Activated T-cell treated with anti-CD3 and anti-CD28 coated beads, Interleukin-2, amount 50 U/mL, for 48 hours (primary cell): Measurements from ENCODE around the gene SEC61B.

ENCODE experiments used
- DNase-seq, 2 experiments: peaks; one replicate each; pipeline ENCODE4 v3.0.0-alpha.2; 2020

The SEC61B gene

DNA sequence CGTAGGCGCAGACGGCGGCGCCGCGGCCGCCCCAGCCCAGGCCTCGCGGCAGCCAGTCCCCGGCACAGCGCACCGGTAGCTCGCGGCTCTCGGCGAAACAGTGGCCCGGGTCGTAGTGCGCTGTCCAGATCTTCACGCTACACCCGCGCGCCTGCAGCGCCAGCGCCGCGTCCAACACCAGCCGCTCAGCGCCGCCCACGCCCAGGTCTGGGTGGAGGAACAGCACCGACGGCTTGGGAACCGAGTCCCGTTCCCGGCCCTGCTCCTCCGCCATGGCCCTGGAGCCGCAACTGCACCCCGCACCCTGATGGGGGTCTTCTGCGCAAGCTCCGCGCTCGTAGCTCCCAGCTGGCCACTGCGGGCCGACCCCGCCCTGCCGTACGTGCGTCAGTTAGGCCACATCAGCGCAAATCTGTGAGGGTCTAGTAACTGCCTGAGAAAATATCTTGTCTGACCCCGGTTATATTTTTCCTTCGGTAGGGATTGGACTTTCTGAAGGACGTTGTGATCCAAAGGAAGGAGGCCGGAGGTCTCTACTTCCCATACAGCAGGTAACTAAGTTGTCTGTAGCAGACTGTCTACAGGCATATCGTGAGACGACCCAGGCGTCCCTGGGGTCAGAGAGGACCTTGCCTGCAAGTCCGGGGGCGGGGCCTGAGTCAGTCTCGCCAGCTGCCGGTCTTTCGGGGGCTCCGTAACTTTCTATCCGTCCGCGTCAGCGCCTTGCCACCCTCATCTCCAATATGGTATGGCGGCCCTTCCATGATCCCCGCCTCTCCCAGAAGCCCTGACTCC is at the start of gene SEC61B, which contains the start of gene ALG2:
TSS of gene SEC61B (plus strand) at position 662 of the 795 bp plus-strand sequence. CDS start at position 744, 82 bp downstream.
TSS of gene ALG2 (minus strand) at position 322 of the 795 bp plus-strand sequence. CDS start at position 274, 48 bp downstream.
- DNase-seq = peak; percentile 95 to 96

DNA sequence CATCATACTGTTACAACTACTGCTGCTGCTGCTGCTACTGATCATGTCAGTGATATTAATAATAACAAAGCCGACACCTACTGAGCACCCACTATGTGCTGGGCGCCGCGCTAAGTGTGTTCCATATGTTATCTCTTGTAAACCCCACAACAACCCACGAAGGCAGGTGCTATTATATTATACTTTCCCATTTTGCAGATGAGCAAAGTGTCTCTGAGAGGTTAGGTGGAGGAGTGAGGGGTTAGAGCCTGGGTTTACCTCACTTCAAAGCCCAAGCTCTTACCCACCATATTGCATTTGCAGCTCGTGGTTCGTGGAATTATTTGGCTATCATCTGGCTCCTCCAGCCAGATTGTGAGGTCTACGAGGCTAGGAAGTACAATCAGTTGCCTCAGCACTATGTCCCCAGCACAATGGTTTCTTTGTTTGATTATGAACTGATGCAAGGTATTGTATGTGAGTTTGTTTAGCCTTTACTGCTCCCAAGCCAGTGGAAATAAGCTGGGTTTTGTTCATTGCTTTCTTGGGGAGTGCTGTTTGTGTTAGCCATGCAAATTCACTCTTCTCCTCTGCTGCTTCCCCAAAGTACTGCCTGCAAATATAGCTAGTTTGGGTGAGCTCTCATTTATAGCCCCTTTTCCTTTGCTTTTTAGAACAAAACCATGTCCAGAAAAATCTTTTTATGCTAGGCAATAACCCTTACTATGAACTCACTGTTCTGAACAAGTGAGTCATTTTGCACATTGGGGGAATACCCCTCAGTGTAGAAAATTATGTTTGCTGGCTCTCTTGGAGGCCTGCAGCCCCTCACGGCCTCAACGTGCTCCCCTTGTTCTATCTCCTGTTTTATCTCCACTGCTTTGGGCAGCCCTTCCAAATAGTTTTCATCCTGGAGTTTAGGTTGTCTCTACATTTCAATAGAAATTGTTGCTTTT is 48.2 kb upstream of the SEC61B start:
- DNase-seq = no peak

DNA sequence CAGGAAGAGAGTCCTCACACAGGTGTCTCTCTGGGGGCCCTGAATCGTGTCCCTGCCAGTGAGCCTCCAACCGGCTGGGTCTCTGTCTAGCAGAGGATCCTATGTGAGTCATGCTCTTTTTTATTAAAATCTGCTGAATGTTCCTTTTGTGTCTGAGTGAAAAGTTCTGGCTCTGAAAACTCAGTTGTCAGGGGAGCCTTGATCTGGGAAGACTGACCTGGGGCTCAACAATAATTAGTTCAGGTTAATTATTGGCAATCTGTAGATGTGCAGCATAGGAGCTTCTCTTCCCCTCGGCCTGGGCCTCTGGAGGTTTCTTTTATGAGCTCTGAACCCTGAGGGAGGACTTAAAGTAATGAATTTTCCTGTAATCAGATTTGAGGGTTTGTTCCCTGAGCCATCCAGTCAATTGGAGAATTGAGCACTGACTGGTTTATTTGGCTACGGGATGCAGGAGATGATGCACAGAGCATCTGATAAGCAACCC is 45.5 kb upstream of the SEC61B start:
- no peak for DNase-seq

DNA sequence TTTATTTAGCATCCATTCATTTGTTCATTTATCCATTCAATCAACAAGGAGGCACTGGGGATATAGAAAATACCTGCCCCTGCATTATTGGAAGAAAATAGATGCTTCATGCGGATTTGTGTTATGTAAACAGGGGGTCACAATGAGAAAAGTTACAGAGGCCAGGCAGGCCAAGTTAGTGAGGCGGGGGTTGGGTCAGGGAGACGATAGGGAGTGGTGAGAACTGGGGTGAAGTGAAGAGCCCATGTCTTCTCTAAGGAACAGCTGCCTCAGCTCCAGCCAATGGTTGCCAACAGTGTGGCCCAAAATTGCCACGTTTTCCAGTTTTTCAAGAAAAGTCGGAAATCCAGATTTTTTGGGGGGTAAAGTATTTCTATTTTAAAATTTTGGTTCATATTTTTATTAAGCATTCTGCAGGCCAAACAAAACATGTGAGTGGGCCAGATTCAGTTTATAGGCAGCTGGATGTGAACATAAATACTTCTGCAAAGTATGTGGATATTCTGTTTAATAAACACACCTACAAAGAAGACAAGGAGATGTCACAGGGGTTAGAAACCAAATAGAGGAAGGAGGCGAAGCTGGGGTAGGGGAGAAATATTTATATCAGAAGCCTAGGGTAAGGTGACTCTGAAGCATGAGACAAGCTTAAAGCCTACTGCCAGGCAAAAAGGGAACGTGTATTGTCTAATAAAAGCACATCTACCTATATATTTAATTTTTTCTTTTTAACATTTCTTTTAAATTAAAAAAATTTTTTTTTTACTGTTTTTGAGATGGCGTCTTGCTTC is 44.3 kb upstream of the SEC61B start:
- DNase-seq = no peak

DNA sequence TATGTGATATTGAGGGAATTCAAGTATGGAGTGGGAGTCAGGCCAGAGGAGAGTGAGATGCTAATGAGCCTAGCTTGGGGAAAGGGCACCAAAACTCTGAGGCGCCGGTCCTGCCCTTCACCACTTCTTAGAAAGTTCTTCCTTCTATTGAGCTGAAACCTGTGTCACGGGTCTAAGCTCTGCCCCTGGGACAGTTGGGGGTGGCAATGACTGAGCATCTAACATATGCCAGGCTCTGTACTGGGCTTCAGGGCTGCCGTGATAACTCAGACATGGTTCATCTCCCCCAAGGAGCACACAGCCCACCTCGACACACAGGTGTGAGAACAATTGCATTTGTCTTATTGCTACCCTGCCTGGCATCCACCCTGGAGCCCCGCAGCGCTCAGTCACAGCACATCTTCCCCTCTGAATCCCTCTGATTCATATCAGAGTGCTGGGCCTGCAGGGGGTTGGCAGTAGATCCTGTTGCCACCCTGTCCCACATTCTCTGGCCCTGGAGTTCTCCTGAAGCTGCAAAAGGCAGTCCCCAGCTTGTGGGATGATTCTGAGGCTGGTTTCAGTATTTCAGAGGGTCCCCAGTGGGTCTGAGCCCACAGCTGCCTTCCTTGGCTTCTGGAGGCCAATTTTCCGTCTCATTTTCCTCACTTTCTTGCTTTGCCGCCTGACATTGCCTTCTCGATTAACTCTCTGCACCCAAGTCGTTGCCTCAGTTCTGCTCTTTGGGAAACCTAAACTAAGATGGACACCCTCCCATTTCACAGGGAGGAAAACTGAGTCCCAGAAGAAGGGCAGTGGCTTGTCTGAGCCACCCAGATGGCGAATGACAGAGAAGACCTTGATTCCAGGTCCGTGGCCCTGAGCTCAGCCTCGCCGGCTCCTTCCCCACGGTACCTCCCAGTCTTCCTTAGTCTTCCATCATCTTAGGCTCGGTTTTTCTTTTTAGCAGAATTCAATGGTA is 42.9 kb upstream of the SEC61B start:
- DNase-seq = no peak

DNA sequence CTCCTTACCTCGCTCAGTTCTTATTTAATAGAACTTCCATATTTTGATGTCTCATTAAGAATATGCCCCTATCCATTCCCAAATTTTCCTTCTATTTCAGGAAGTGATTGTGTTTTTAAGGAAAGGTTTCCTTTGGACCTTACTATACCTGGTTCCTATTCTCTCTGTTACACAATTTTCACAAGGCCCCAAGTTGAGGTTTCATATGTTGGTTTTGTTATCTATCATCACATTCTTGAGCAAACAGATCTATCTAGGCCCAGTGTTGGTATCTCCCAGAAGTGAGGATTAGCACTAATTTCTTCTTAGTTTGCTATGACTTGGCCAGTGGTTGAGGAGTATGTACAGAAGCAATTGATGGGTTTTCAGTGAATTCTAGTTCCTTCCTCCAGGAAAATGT is 41.9 kb upstream of the SEC61B start:
- no peak for DNase-seq

DNA sequence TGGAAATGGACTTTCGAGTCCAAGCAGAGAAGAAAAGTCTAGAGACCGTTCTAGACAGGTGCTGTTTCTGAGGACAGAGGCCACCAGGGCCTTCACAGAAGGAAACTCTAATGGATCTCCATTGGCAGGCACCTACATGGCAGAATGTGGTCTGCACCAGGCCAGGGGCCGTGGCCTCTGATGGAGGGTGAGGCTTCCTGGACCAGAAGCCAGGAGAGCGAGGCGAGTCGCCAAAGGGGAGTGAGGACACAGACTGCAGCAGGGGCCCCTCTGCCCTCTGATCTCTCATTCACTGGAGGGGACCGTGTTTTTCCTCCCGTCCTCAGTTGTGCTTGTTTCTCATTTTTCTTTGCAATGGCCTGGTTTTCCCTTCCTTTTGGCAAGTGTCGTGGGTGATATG is 41.4 kb upstream of the SEC61B start:
- peak; percentile 35 to 37 for DNase-seq

DNA sequence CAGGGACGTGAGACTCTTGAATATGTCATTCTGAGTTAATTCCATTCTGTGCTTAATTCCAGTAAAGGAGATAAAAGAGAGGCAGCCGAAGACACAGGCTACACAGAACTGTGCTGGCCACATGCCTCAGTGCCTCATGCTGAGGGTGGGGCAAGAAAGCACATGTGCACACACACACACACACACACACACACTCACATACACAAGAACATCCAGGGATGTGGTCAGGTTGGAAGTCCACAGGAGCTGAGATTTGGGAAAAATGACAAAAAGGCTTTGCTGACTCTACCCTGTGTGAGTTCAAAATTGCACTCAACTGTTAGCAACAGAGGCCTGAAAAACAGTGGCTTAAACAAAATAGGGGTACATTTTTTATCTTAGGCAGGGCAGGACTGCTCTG is 40.9 kb upstream of the SEC61B start:
- no peak for DNase-seq

DNA sequence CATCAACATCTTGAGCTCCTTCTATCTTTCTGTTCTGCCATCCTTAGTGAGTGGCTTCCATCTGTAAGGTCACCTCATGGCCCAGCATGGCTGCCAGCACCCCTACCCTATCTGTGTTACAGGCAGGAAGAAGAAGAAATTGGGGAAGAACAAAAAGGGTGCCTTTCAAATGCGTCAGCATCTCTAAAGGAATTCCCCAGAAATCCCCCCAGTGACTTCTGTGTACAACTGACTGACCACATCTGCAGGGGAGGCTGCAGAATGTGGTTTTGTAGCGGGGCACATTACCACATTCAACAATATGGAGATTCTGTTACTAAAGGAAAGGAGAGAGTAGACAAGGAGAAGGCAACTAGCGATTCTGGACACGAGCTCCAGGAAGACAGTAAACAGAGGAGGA is 40.5 kb upstream of the SEC61B start:
- DNase-seq = peak; percentile 37 to 52

DNA sequence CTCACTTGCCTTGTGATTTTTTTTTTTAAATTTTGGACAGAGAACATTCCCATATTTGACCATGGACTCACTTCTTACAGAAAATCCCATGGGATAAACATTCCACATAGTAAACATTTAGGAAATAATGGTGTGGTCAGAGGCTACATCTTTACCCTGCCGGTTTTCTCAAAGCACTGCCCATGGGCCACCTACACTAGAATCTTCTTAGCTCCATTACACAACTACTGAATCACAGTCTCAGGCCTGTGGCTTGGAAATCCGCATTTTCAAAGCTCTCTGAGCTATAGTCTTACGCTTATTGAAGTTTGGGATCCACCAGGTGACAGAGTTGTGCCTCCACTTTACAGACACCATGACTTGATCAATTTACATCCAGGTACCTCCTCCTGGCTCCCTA is 39.7 kb upstream of the SEC61B start:
- no peak for DNase-seq

DNA sequence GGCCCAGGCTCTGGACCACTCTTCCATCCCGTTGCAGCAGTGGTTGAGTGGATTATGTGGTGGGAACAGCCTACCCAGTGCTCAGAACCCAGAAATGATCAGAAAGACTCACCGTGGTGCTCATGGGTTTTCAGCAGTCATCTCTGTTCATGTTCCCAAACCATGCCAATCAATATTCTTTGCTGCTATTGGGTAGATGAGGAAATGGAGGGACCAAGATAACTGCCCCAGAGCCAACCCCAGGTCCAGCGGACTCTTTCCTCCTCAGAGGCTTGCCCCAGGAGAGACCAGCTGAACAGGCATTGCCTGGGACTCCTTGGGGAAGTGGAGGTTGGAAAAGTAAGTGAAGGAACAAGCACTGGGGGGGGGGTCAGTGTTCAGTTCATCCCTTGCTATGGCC is 38.5 kb upstream of the SEC61B start:
- no peak for DNase-seq

DNA sequence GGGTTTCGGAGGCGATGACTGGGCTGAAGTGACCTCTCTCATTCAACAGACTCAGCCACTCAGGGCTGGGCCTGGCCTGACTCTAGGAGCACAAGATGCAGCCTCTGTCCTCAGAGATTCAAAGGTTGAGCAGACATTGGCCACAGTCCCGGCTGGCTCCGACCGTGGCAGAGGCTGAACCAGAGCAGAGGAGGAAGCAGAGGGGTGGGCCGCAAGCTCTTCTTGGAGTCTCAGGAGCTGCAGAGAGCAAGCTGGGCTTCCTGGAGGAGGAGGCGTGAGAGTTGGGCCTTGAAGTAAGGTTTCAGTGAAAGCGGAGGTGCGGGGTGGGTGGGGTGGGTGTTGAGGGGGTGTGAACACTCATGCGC is 38.0 kb upstream of the SEC61B start:
- no peak for DNase-seq

DNA sequence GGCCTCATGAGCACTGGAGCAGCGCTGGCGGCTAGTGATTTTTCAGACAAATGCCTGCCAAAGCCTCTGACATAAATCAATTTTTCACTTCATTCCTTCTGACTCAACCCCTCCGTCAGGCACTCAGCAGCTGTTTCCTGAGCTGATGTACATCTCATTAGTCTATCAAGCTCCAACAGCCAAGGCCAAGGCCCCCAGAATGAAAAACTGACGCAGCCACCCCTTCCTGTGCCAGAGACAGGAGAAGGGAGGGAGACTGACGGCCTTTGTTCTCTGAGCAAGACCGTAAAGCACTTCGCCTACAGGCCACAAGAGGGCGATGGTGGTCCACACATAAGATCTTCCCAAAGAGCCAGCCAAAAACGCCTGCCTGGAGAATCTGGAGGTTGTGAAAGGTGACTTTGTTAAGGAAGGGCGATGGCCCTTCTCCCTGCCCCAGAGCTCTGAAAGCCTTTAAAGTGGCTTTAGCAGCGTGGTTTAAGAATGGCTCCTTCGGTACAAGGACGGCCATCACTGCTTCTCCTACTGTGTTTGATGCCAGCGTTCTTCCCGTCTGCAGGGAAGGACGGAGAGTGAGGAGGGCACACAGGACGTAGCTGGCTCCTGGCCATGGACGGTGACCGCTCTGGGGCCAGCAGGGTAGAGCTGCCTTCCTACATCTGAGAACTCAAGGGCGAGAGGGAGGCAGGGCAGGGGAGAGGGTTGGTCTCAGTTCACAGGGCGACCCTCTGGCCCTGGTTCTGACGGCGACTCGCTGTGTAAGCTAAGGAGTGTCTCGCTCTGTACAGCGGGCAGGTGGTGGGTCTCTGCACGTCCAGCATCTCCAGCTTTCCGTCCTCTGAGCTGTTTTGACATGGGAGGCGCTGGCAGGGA is 37.4 kb upstream of the SEC61B start:
- DNase-seq = peak; percentile 87 to 88

DNA sequence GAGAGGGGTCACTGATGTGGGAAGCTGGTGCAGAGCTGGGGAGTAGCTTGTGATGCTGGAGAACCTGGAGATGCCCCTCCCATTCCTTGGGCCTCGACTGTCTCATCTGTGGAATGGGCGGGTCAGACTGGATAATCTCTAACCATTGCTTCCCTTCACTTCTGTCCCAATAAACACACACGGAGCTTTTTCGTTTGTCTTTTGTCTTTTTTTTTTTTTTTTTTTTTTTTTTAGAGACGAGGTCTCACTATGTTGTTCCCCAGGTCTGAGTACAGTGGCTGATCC is 36.8 kb upstream of the SEC61B start:
- DNase-seq = no peak

DNA sequence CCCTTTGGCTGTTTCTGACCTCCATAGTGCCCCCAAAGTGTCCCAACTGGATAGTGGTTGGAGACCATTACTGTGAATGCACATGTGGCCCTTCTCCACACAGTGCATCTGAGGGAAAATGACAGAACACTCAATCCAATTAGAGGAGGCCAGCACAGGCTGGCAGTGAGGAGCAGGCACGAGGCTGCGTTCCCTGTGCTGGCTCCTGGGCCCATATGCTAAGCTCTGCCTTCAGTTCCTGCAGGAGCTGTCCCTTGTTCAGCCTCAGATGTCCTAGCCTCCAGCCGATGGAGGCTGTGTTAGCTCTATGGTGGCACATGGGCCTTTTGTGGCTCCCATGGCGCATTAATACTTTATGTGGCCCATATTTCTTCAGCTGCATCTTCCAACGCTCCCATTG is 36.1 kb upstream of the SEC61B start:
- no peak for DNase-seq

DNA sequence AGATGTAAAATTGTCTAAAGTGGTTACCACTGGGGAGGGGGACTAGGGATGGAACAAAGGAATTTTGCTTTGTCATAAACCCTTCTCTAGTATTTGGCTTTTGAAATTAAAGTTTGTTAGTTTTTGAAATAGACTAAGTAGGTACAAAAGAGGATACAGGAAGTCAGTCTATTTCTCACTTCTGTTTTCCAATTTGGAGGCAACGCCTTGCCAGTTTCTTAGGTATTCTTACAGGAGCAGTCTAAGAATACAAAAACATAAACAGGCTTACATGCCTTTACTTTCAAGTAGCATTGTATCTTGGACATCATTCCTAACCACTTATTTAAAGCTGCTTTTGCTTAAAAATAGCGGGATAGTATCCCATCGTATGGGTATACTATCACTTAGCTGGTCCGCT is 34.8 kb upstream of the SEC61B start:
- DNase-seq = no peak

DNA sequence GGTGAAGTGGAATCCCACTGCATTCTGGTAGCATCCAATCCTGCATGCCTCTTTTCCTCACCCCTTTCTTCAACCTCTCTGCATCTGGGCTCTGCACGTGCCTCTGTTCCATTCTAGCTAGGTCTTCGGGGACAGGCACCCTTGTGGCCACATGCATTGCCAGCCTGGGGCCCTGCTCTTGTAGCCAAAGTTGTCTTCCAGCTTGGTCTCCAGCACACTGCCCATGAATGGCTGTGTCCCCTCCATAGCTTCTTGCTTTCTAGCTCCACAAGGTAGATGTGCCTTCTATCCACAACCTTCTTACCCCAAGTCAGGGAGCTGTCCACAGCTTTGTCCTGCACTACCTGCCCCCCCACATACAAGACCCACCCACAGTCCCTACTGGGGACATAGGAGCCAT is 32.9 kb upstream of the SEC61B start:
- no peak for DNase-seq

DNA sequence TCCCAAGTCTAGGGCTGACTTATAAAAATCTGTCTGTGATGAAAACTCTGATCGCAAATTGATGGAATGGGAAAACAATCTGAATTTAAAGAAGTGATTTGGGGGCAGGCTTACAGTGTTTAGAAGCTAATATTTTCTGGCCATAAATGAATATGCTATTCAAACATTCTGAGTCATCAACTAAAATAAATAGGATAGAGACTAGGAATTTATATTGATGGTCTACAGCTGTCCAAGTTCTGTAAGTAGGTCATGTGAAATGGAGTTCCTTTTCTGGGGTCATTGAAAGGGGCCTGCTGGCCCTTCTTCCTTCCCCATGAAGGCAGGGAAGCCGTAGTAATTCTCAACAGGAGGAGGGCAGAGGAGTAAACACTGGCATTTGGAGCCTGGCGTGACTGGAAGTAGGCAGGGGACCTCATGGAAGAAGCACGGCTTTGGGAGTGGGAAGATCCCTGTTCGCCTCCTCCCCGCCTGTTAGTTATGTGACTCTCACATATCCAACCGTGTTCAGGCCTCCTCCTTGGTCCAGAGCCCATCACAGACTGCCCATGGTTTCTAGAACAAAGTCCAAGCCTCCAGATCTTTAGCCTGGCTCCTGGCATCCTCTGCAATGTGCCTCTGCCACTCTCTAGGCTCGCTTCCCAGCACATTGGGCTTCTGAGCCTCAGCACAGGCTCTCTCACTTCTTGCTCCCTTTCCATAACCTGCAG is 32.0 kb upstream of the SEC61B start:
- no peak for DNase-seq

DNA sequence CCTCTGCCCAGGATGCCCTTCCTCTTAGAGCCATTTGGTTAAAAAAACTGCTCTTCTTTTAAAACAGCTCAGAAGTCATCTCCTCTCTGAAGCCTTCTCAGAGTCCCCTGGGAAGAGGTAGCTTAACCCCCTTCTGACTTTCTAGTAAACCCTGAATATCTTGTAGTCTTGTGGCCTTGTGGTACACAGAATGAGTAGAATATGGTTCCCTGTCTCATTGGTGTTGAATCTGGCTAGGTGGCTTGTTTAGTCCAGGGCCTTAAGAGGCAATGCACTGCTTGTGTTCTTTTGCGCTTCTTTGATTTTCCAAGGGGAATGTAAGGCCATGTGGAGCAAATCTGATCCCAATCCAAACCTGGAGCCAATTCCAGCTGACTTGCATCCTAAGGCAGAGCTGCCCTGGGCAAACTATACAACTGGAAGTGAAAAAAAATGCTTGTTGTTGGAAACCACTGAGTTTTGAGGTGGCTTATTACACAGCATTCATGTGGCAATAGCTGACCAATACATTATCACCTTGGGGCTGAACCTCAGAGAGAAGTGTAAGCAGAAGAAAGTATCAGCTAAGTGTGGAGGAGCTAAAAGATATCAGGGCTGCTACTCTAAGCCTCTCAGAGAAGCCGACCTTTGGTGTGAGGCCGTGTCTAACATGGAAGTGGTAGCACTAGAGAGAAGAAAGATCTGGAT is 31.3 kb upstream of the SEC61B start:
- no peak for DNase-seq
